Activated B cell treated with CpG ODN at 0.5 μM for 24 hours (primary cell): ENCODE results near the gene GALNT2. TPM values are rescaled to one million over a fixed set of nuclear protein-coding genes. Genes with fewer than 3 reads are reported as not detected.

ENCODE experiments used
- ATAC-seq: fragments of 200-7000 bp; cut with Tn5 transposase; one replicate; pipeline ENCODE4 v1.10.0; 2021; ENCODE audit warnings: low read depth, mild to moderate bottlenecking, moderate library complexity
- CTCF ChIA-PET: fragments of 350-600 bp; sonication (Branson Sonifier 250); formaldehyde crosslinking; loops from one replicate; lab custom pipeline; 2021; ENCODE audit warnings: antibody characterized with exemption; lab: Charles Lee
- POLR2A ChIA-PET: fragments of 350-600 bp; sonication (Branson Sonifier 250); formaldehyde crosslinking; loops from one replicate; lab custom pipeline; 2021; ENCODE audit warnings: antibody characterized with exemption; lab: Charles Lee
- DNase-seq: peaks from one replicate; pipeline ENCODE4 v3.0.0; 2022
- H3K27ac Mint-ChIP-seq: one replicate; pipeline ENCODE4 v1.8.0; 2020; ENCODE audit warnings: mixed read lengths
- H3K27me3 Mint-ChIP-seq: one replicate; pipeline ENCODE4 v1.8.0; 2021; ENCODE audit warnings: mixed read lengths
- H3K36me3 Mint-ChIP-seq: one replicate; pipeline ENCODE4 v1.8.0; 2021; ENCODE audit warnings: low read depth, mixed read lengths
- H3K4me1 Mint-ChIP-seq: one replicate; pipeline ENCODE4 v1.8.0; 2021; ENCODE audit warnings: mixed read lengths
- H3K4me3 Mint-ChIP-seq: one replicate; pipeline ENCODE4 v1.8.0; 2020; ENCODE audit warnings: mild to moderate bottlenecking, mixed read lengths
- H3K9me3 Mint-ChIP-seq: one replicate; pipeline ENCODE4 v1.8.0; 2020; ENCODE audit warnings: mixed read lengths
- intact Hi-C: fragments of 100-400 bp; cut with micrococcal nuclease; formaldehyde crosslinking; loops from one replicate; pipeline ENCODE4 v1.15.1; 2024
- total RNA-seq: library from RNA; stranded (reverse); gene quantifications from 2 replicates; pipeline ENCODE4 v1.2.3, GENCODE V29; 2022
- TF ChIP-seq, protein P1 (sequence below): fragments of 200-600 bp; IDR thresholded peaks from one replicate; pipeline ENCODE4 v1.8.0; 2022; ENCODE audit warnings: antibody characterized with exemption, mild to moderate bottlenecking

GALNT2 gene
- total RNA-seq, 1 donor from 2014 or later = 108 TPM

DNA sequence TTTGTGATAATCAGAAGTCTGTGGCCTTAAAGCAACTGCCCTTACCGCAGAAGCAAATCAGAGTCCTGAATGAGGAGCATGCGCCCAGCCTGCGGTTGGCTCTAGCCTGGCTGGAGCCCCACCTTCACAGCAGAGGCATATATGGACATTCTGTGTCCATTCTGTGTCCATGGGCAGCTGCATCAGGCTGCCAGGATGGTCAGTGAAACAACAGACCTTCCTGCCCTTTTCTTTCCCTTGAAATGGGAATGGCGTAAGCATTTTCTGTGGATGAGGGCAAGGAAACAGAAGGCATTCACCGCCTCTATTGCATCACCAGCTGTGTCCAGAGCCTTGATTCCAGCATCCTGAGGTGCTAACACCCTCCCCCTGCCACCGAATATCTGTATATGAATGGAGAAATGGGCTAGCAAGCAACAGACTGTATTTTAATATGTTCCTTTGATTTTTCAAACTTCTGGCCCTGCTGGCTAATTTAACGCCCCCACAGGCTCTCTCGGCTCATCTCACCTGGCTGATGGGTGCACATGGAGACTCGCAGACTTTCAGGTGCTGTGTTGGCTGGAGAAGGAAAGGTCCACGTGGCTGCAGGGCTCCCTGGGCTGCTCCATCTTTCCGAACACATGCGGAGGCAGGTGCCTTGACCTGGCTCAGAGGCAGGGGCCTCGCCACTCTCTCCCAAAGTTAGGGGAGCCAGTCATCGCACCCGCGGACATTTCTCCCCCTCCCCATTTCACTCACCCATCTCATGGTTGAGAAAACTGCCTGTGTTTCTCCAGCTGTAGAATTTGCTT is 159.2 kb downstream of the GALNT2 start:
- intact Hi-C loops = no loop called here
- Mint-ChIP-seq H3K27ac (no peak overlapping the region), H3K4me1 (peaks cover 26% of the 10 kb centered on the region), H3K4me3 (no peak overlapping the region), H3K9me3 (no peaks in the 10 kb centered on the region), H3K36me3 (peaks cover 38% of the 10 kb centered on the region), H3K27me3 (no peaks in the 10 kb centered on the region)
- POLR2A ChIA-PET = interaction anchor here (0.6 kb wide), 1 partner anchor 77 kb away, joined by 3 read pairs; no protein-coding TSS in a partner anchor
- TF ChIP-seq, protein P1, sequence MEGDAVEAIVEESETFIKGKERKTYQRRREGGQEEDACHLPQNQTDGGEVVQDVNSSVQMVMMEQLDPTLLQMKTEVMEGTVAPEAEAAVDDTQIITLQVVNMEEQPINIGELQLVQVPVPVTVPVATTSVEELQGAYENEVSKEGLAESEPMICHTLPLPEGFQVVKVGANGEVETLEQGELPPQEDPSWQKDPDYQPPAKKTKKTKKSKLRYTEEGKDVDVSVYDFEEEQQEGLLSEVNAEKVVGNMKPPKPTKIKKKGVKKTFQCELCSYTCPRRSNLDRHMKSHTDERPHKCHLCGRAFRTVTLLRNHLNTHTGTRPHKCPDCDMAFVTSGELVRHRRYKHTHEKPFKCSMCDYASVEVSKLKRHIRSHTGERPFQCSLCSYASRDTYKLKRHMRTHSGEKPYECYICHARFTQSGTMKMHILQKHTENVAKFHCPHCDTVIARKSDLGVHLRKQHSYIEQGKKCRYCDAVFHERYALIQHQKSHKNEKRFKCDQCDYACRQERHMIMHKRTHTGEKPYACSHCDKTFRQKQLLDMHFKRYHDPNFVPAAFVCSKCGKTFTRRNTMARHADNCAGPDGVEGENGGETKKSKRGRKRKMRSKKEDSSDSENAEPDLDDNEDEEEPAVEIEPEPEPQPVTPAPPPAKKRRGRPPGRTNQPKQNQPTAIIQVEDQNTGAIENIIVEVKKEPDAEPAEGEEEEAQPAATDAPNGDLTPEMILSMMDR = no peak
- ATAC-seq = no peak
- CTCF ChIA-PET = interaction anchor here (1.3 kb wide), 1 partner anchor 565 kb away, joined by 4 read pairs; no protein-coding TSS in a partner anchor
- no peak for DNase-seq

DNA sequence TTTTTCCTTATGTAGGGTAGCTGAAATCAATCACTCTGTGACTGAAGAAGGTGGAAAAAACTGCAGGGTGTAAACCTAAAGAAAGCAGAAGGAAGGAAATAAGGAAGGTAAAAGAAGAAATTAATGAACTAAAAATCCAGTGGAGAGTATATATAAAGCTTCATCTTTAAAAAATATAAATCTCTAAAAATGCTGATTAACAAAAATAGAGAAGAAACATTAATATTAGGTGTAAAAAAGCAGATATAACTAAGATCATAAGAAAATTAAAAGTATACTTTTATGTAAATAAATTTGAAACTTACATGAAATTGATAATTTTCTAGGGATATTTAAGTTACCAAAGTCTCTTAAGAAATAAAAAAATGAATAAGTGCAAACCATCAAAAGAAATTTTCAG is 159.8 kb downstream of the GALNT2 start:
- DNase-seq = no peak
- Mint-ChIP-seq H3K4me3 (no peak overlapping the region), H3K27ac (no peak overlapping the region), H3K36me3 (peaks cover 44% of the 10 kb centered on the region), H3K4me1 (peaks cover 27% of the 10 kb centered on the region), H3K27me3 (no peaks in the 10 kb centered on the region), H3K9me3 (no peaks in the 10 kb centered on the region)
- ChIA-PET CTCF (interaction anchor here (1.3 kb wide), 1 partner anchor 566 kb away, joined by 4 read pairs; no protein-coding TSS in a partner anchor), POLR2A (interaction anchor here (0.6 to 0.7 kb wide), 2 partner anchors 14 to 78 kb away, joined by 3 read pairs; no protein-coding TSS in a partner anchor)
- no peak for ATAC-seq
- TF ChIP-seq, protein P1 = no peak
- intact Hi-C loops = no loop called here

DNA sequence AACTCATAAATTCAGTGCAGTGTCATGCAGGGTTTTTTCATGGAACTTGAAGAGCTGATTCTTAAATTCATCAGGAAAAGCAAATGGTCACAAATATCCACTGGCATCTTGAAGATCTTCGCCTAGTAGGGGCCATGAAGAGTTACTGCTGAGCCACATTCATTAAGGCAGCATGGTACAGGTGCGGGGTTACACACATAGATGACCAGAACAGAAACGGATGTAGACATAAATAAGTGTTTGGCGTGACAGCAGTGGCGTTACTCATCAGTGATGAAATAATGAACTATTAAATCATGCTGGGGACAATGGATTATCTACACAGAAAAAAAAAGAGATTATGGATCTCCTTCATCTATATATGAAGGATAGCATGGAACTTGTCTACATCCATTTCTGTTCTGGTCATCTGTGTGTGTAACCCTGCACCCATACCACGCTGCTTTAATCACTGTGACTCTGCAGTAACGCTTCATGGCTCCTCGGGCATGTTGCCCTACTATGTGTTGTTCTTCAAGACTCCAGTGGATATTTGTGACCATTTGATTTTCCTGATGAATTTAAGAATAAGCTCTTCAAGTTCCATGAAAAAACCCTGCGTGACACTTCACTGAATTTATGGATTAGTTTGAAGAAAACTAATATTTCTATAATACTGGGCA is 161.3 kb downstream of the GALNT2 start:
- Mint-ChIP-seq H3K27ac (no peak overlapping the region), H3K4me1 (peaks cover 26% of the 10 kb centered on the region)

DNA sequence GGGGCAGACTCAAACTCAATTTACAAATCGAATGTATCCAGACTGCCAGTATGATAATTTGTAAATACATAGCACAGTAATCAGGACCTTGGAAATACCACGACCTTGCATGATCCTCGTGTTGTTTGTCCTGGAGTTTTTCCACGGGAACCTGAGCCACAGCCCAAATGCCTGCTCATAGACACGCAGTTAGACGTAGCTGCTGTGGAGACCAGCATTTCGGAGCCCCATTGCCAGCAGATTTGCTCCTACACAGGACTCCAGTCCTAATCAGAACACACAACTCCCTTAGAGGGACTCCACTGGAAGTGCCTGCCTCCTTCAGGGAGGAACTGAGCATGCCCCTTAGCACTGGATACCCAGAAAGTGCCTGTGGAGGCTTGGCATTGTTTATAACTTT is 163.2 kb downstream of the GALNT2 start:
- Mint-ChIP-seq H3K27ac (no peak overlapping the region), H3K4me3 (no peak overlapping the region), H3K4me1 (peaks cover 23% of the 10 kb centered on the region), H3K36me3 (peaks cover 44% of the 10 kb centered on the region), H3K27me3 (no peaks in the 10 kb centered on the region), H3K9me3 (no peaks in the 10 kb centered on the region)
- ATAC-seq (no peak), DNase-seq (no peak)
- ChIA-PET CTCF (no interaction called here), POLR2A (no interaction called here)
- intact Hi-C loops = no loop called here
- TF ChIP-seq, protein P1 = no peak

More for the DNA sequence above, 161.3 kb downstream of the GALNT2 start:
- H3K4me3 Mint-ChIP-seq = no peak overlapping the region
- peaks cover 48% of the 10 kb centered on the region for H3K36me3 Mint-ChIP-seq
- no peaks in the 10 kb centered on the region for H3K27me3 Mint-ChIP-seq
- ATAC-seq = no peak
- ChIA-PET CTCF (no interaction called here), POLR2A (no interaction called here)
- intact Hi-C loops = no loop called here
- TF ChIP-seq, protein P1 = no peak
- DNase-seq = no peak
- H3K9me3 Mint-ChIP-seq = no peaks in the 10 kb centered on the region
